Anterior cingulate cortex (tissue), 58 donors: ENCODE results near the gene FGF12.
A peak's percentile ranks its signal among the peaks of the same experiment; 100 is the strongest.

Experiments
- DNase-seq, 58 donors: peaks; one replicate each; lab custom pipeline; 2025; lab: John Stamatoyannopoulos, UW

FGF12 gene

DNA sequence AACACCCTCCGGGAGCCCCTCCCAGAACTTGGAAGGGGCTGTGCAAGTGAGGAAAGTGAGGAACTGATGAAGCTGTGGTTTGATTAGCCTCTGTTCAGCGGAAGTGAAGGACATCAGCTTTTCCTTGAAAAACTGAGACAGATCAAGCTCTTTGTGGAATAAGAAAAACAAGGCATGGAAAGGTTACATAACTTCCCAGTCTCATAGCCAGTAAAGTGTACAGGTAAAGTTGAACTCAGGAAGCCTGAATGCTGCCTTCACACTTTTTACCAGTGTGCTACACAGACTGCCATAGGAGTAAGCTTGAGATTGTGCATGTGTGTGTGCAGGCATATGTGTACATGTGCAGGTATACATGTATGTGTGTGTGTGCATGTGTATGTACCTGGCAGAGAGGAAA lies 293.2 kb downstream of the FGF12 start:
- no peak for DNase-seq

DNA sequence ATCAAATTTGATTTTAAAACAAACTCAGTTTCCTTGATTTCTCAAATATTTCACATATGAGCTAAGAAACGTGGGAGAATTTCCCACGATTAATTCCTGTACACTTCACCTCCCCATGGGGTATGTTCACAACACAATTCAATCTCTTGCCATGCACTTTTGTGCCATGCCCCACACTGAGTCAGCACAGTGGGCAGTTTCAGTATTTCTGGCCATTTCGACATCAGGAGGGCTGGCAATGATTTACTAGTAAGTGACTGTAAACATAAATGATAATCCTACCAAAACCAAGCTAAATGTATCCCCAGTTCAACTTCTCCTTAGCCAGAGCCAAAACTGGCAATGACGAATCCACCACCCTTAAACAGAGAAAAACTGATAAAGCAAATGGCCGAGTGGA lies 293.6 kb downstream of the FGF12 start:
- no peak for DNase-seq

DNA sequence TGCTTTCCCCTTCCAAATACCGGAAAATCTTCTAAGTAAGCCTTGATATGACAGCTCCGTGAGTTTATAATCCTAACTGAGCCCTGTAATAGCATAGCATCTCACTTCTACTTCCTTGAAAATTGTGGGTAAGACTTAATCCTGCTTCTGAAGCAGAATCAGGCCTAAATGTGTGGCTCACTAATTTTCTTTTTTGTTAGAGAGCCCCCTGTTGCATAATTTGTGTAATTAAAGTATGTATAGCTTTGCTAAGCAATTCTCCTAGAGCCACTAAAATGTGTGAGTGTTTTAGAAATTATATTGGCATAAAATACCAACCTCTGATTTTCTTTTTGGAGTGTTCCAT lies 304.4 kb downstream of the FGF12 start:
- DNase-seq = no peak

- DNase-seq = no peak
These were observed 304.9 kb downstream of the FGF12 start for GRCh38 chr3:192422321-192422996.

DNA sequence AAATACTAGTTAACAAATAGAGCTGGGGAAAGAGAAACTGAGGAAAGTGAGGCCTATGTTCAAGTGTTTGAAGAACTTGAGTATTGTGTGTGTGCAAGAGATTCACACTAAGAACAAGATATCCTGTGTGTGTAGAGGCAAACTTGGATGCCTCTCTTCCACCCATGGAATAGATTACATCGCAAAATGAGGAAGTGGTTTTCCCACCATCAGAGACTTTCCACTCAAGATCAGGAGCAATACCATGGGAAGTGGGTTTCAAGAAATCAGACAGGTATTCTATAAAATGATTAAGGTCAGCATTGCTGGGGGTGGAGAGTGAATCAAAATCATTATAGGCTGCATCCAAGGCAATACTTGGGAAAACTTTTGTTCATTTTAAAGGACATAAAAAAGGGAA lies 308.0 kb downstream of the FGF12 start:
- no peak for DNase-seq

- DNase-seq = no peak
These were observed 309.7 kb downstream of the FGF12 start for GRCh38 chr3:192417559-192418055.

GRCh38 chr3:192417017-192417416 lies 310.3 kb downstream of the FGF12 start:
- no peak for DNase-seq

DNA sequence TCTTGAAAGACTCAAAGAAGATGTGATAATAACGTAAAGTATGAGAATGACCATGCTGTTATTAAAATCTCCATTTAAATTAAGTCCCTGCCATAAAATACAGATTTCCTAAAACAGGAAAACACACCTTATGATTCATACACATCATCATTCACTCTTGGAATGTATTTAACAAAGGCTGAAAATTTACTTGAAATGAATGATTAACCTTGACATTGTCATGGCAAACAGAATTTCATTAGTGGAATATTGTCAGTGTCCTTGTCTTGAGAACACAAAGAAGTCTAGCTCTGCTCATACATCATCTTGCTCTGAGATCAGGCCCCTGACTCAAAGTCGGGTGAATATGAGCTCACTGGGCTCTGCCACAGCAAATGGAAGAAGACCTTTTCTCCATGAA lies 313.9 kb downstream of the FGF12 start:
- no peak for DNase-seq

DNA sequence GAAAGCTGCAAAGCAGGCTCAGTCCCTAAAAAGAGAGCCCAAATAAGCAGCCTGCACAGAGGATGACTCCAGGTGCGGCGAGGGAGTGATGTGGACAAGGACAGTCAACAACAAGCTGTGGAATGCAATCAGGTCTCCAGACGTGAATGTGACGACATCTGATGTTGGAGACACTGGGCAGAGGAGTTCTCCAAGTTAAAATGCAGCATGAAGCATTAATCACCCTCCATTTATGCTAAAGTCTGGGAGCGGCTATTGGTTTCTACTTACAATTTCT lies 316.7 kb downstream of the FGF12 start:
- no peak for DNase-seq

GRCh38 chr3:192409838-192410683 lies 317.3 kb downstream of the FGF12 start:
- peak in 24 of 58 donors; percentile 2 to 75 (median 30) for DNase-seq

DNA sequence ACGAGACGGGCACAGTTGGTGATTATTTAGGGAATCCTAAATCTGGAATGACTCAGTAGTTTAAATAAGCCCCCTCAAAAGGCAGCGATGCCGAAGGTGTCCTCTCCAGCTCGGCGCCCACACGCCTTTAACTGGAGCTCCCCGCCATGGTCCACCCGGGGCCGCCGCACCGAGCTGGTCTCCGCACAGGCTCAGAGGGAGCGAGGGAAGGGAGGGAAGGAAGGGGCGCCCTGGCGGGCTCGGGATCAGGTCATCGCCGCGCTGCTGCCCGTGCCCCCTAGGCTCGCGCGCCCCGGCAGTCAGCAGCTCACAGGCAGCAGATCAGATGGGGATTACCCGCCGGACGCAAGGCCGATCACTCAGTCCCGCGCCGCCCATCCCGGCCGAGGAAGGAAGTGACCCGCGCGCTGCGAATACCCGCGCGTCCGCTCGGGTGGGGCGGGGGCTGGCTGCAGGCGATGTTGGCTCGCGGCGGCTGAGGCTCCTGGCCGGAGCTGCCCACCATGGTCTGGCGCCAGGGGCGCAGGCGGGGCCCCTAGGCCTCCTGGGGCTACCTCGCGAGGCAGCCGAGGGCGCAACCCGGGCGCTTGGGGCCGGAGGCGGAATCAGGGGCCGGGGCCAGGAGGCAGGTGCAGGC lies 318.0 kb downstream of the FGF12 start:
- DNase-seq = peak in 20 of 58 donors; percentile 3 to 64 (median 34)

GRCh38 chr3:192408647-192409200 lies 318.6 kb downstream of the FGF12 start:
- DNase-seq = peak in 18 of 58 donors; percentile 12 to 57 (median 30)

DNA sequence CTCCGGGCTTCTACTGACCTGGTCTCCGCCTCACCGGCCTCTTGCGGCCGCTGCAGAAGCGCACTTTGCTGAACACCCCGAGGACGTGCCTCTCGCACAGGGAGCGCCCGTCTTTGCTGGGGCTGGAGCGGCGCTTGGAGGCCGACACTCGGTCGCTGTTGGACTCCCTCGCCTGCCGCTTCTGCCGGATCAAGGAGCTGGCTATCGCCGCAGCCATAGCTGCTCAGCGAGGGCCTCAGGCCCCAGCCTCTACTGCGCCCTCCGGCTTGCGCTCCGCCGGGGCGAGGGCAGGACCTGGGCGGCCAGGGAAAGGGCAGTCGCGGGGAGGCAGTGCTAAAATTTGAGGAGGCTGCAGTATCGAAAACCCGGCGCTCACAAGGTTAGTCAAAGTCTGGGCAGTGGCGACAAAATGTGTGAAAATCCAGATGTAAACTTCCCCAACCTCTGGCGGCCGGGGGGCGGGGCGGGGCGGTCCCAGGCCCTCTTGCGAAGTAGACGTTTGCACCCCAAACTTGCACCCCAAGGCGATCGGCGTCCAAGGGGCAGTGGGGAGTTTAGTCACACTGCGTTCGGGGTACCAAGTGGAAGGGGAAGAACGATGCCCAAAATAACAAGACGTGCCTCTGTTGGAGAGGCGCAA lies 319.2 kb downstream of the FGF12 start:
- DNase-seq = peak in 23 of 58 donors; percentile 1 to 42 (median 15)

DNA sequence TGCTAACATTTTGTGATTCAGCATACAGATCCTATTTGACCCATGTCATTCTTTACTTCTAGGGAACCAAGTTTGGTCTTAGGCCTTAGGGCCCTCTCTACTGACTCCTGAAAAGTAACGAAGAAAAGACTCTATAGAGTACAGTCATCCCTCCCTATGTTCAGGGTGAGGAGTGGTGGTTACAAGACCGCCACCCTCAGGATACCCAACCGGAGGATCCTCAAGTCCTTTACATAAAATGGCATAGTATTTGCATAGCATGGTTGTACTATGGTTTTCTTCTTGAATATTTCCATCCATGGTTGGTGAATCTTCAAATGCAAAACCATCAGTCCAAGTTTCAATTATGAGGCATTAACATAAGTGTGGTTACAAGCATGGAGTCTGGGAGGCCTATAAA lies 327.6 kb downstream of the FGF12 start:
- DNase-seq = no peak

GRCh38 chr3:192397012-192397411 lies 330.3 kb downstream of the FGF12 start:
- peak in 2 of 58 donors; percentile 16 to 29 for DNase-seq

DNA sequence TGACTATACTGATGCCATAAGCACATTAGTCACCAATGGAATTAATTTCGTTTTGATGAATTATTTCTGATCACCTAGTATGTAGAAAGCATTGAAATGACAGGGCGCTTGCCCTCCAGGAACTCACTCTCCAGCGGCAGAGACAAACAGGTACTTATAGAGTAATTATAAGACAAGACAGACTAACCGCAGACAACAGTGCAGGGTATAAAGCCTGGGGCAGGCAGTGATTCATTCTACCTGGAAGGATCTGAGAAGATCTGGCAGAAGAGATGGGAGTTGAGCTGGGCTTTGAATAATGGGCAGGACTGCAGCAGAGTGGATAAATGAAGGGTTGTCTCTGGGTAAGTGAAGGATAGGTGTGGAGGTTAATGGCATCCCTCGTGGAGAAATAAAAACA lies 331.8 kb downstream of the FGF12 start:
- no peak for DNase-seq

GRCh38 chr3:192392986-192393385 lies 334.4 kb downstream of the FGF12 start:
- no peak for DNase-seq

DNA sequence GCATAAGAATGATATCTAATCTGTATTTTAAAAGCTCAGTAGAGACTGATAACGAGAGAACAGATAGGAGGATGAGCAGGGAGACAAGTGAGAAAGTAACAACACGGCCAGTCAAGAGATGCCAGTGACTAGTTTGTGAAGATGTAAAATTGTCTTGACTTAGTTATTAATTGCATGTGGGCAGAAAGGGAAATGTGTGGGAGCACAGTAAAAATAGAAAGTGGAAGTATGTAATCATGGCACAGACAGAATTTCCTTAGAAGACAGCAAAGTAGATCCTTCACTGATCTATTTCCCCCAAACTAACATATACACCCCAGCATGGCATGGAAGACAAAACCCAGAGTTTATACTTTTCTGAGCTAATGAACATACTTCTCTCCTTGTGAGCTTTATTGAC lies 344.5 kb downstream of the FGF12 start:
- no peak for DNase-seq

GRCh38 chr3:192373586-192373985 lies 353.8 kb downstream of the FGF12 start:
- DNase-seq = no peak

DNA sequence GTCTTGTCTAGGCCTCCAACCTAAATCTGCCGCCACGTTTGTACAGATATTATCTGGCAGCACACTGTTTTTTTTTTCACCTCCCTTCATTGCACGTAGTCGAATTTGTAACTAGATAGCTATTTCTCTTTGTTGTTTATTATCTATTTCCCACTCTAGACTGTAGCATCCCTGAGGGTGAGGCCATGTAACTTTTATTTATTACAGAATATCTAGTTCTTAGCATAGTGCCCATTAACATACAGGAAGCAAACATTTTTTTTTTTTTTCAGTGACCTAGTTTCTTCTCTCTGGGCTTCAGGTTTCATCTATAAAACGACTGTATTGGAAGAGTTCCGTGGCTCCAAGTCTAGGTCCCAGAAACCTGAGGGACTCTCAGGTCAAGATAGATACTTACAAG lies 354.3 kb downstream of the FGF12 start:
- no peak for DNase-seq

- no peak for DNase-seq
These were observed 354.7 kb downstream of the FGF12 start for GRCh38 chr3:192372616-192373015.
